Neuronal stem cell (in vitro differentiated cells): ENCODE results near the gene PACSIN3.
A peak's percentile ranks its signal among the peaks of the same experiment; 100 is the strongest.
"Not testable (repeated sequence)": the region's sequence is repeated elsewhere in the genome, so short reads cannot be mapped to it uniquely, and the experiment has no call there.

Experiments
- DNase-seq: peaks from one replicate; pipeline ENCODE4 v3.0.0-alpha.2; 2013; ENCODE audit warnings: low spot score
- H2AFZ ChIP-seq: one replicate; pipeline ENCODE4 v1.6.1; 2013; ENCODE audit warnings: mild to moderate bottlenecking, low read length, inconsistent platforms
- H2AK5ac ChIP-seq: 2 replicates; pipeline ENCODE4 v1.6.1; 2013; ENCODE audit warnings: low read depth, mild to moderate bottlenecking, inconsistent platforms, low read length, moderate library complexity, mixed read lengths
- H2BK120ac ChIP-seq: 2 replicates; pipeline ENCODE4 v1.6.1; 2013; ENCODE audit warnings: low read depth, mild to moderate bottlenecking, inconsistent platforms, low read length, moderate library complexity, mixed read lengths
- H2BK12ac ChIP-seq: one replicate; pipeline ENCODE4 v1.6.1; 2013; ENCODE audit warnings: low read length, inconsistent platforms
- H2BK15ac ChIP-seq: 2 replicates; pipeline ENCODE4 v1.6.1; 2013; ENCODE audit warnings: mild to moderate bottlenecking, low read length, inconsistent platforms, mixed read lengths
- H2BK5ac ChIP-seq: one replicate; pipeline ENCODE4 v1.6.1; 2013; ENCODE audit warnings: inconsistent platforms, mild to moderate bottlenecking, low read length, moderate library complexity
- H3K14ac ChIP-seq: one replicate; pipeline ENCODE4 v1.6.1; 2013; ENCODE audit warnings: low read length, inconsistent platforms
- H3K18ac ChIP-seq: 2 replicates; pipeline ENCODE4 v1.6.1; 2013; ENCODE audit warnings: low read length, inconsistent platforms
- H3K23ac ChIP-seq: 2 replicates; pipeline ENCODE4 v1.6.1; 2013; ENCODE audit warnings: low read depth, mild to moderate bottlenecking, mixed read lengths, low read length, inconsistent platforms; ENCODE audit not compliant: poor library complexity
- H3K27ac ChIP-seq: replicated peaks from 3 replicates; pipeline ENCODE4 v1.5.1; 2013; ENCODE audit warnings: low read length, inconsistent platforms
- H3K27me3 ChIP-seq, 3 experiments: 2 replicates each; pipeline ENCODE4 v1.6.1; 2013; ENCODE audit warnings: low read length in 3 of 3, mild to moderate bottlenecking in 2 of 3, inconsistent platforms in 1 of 3, low read depth in 1 of 3, mixed read lengths in 1 of 3, moderate library complexity in 1 of 3; ENCODE audit not compliant: control insufficient read depth in 3 of 3, insufficient read depth in 3 of 3
- H3K36me3 ChIP-seq, 2 donors: replicated peaks in 1 of 2; 2 replicates each; pipeline ENCODE4 v1.6.1; 2013; ENCODE audit warnings: low read length in 2 of 2; ENCODE audit not compliant: control insufficient read depth in 2 of 2, insufficient read depth in 2 of 2
- H3K4ac ChIP-seq: 2 replicates; pipeline ENCODE4 v1.6.1; 2013; ENCODE audit warnings: inconsistent platforms, mild to moderate bottlenecking, low read length, moderate library complexity
- H3K4me1 ChIP-seq, 2 donors: 1 replicate in 1 of 2; 2 replicates in 1 of 2; pipeline ENCODE4 v1.6.1; 2013; ENCODE audit warnings: low read length in 2 of 2, low read depth in 1 of 2; ENCODE audit not compliant: control insufficient read depth in 2 of 2, insufficient read depth in 1 of 2
- H3K4me2 ChIP-seq: one replicate; pipeline ENCODE4 v1.6.1; 2013; ENCODE audit warnings: mild to moderate bottlenecking, low read length, inconsistent platforms; ENCODE audit not compliant: insufficient read depth, poor library complexity, severe bottlenecking
- H3K4me3 ChIP-seq, 2 donors: 2 replicates each; pipeline ENCODE4 v1.5.1; 2013; ENCODE audit warnings: low read length in 2 of 2, mild to moderate bottlenecking in 2 of 2, inconsistent platforms in 1 of 2, moderate library complexity in 1 of 2
- H3K79me1 ChIP-seq: one replicate; pipeline ENCODE4 v1.6.1; 2013; ENCODE audit warnings: low read depth, mild to moderate bottlenecking, inconsistent platforms, low read length, moderate library complexity
- H3K9ac ChIP-seq: one replicate; pipeline ENCODE4 v1.6.1; 2013; ENCODE audit warnings: mild to moderate bottlenecking, low read depth, low read length, inconsistent platforms; ENCODE audit not compliant: poor library complexity
- H3K9me3 ChIP-seq, 2 donors: replicated peaks in 1 of 2; 2 replicates each; pipeline versions ENCODE3 to v1.6.1; 2013; ENCODE audit warnings: low read length in 2 of 2, mild to moderate bottlenecking in 2 of 2, inconsistent platforms in 1 of 2, low read depth in 1 of 2, mixed read lengths in 1 of 2, moderate library complexity in 1 of 2; ENCODE audit not compliant: control insufficient read depth in 2 of 2, insufficient read depth in 1 of 2
- H4K8ac ChIP-seq: one replicate; pipeline ENCODE4 v1.6.1; 2013; ENCODE audit warnings: low read depth, mild to moderate bottlenecking, inconsistent platforms, low read length, moderate library complexity
- H4K91ac ChIP-seq: one replicate; pipeline ENCODE4 v1.6.1; 2013; ENCODE audit warnings: low read length, low read depth, mild to moderate bottlenecking, inconsistent platforms; ENCODE audit not compliant: poor library complexity
- WGBS, 2 donors: extraction: QIAGEN DNeasy Blood & Tissue Kit; methylation state at CpG; one replicate each; pipeline ENCODE4 v1.1.7; 2013; ENCODE audit warnings: missing lambda C conversion rate in 2 of 2, mixed read lengths in 1 of 2; ENCODE audit not compliant: insufficient read length in 2 of 2, insufficient replicate concordance in 1 of 2; ENCODE audit errors: extremely low coverage in 2 of 2; 5-methylcytosine and 5-hydroxymethylcytosine counted together

Gene PACSIN3

GRCh38 chr11:47198161-47198560, 11.9 kb upstream of the PACSIN3 start:
- not testable (repeated sequence) for H4K8ac ChIP-seq, DNase-seq, H3K4ac ChIP-seq, H3K14ac ChIP-seq, H4K91ac ChIP-seq, H2BK12ac ChIP-seq, H2BK5ac ChIP-seq, H3K9ac ChIP-seq, H3K23ac ChIP-seq, H2BK15ac ChIP-seq, H3K4me1 ChIP-seq, H3K9me3 ChIP-seq, H3K4me2 ChIP-seq, H3K79me1 ChIP-seq, H3K4me3 ChIP-seq, H2BK120ac ChIP-seq, H3K36me3 ChIP-seq, H3K27ac ChIP-seq, H3K18ac ChIP-seq, H2AFZ ChIP-seq, H2AK5ac ChIP-seq
- no CpG with 5 or more reads among the region's 9 CpGs for WGBS, 2 donors
- peaks cover 0 to 19% (median 0%) of the 10 kb centered on the region in 3 experiments for H3K27me3 ChIP-seq

- no peak overlapping the region for H2AFZ ChIP-seq
- no peak overlapping the region for H3K4ac ChIP-seq
- no peak overlapping the region for H2BK15ac ChIP-seq
- no CpG with 5 or more reads among the region's 4 CpGs for WGBS, 2 donors
- H3K9ac ChIP-seq, result no peak overlapping the region
- no peaks in the 10 kb centered on the region for H3K9me3 ChIP-seq
- no peak overlapping the region for H2BK5ac ChIP-seq
- H3K14ac ChIP-seq, result no peak overlapping the region
- no peaks in the 10 kb centered on the region for H3K79me1 ChIP-seq
- no peak for DNase-seq
- no peaks in the 10 kb centered on the region for H3K36me3 ChIP-seq
- H3K27ac ChIP-seq, result no peak overlapping the region
- H4K8ac ChIP-seq, result no peak overlapping the region
- H2AK5ac ChIP-seq, result no peak overlapping the region
- no peak overlapping the region for H3K18ac ChIP-seq
- no peak overlapping the region for H3K4me2 ChIP-seq
- no peak overlapping the region for H2BK120ac ChIP-seq
- no peak overlapping the region for H3K23ac ChIP-seq
- H2BK12ac ChIP-seq, result no peak overlapping the region
- H3K27me3 ChIP-seq, result peaks cover 2 to 32% (median 16%) of the 10 kb centered on the region in 3 experiments
- H3K4me1 ChIP-seq, result peaks cover 3 to 5% of the 10 kb centered on the region in 2 donors
- H3K4me3 ChIP-seq, result no peak overlapping the region
- no peak overlapping the region for H4K91ac ChIP-seq
Observed at GRCh38 chr11:47192111-47192510, 5.9 kb upstream of the PACSIN3 start.

GRCh38 chr11:47191137-47191536, 4.9 kb upstream of the PACSIN3 start:
- peaks cover 7 to 11% of the 10 kb centered on the region in 2 donors for H3K4me1 ChIP-seq
- H3K9me3 ChIP-seq, H2AFZ ChIP-seq, H4K8ac ChIP-seq, H3K4me2 ChIP-seq, H3K4me3 ChIP-seq, H2BK5ac ChIP-seq, H3K14ac ChIP-seq, H4K91ac ChIP-seq, H2BK15ac ChIP-seq, H2BK120ac ChIP-seq, H3K79me1 ChIP-seq, H3K9ac ChIP-seq, DNase-seq, H3K27ac ChIP-seq, H3K18ac ChIP-seq, H3K36me3 ChIP-seq, H2BK12ac ChIP-seq, H3K23ac ChIP-seq, H3K4ac ChIP-seq: not testable (repeated sequence)
- peak overlapping the region; percentile 45 for H2AK5ac ChIP-seq
- no CpG with 5 or more reads among the region's 10 CpGs for WGBS, 2 donors
- peaks cover 2 to 40% (median 25%) of the 10 kb centered on the region in 3 experiments for H3K27me3 ChIP-seq

- Histone ChIP-seq H2BK120ac (no peak overlapping the region), H3K4me3 (no peak overlapping the region), H2BK15ac (no peak overlapping the region), H3K23ac (no peak overlapping the region), H3K4me2 (no peak overlapping the region), H4K91ac (no peak overlapping the region), H3K27ac (no peak overlapping the region), H2BK12ac (no peak overlapping the region), H4K8ac (no peak overlapping the region), H3K36me3 (no peaks in the 10 kb centered on the region), H3K18ac (no peak overlapping the region), H3K9ac (no peak overlapping the region), H2BK5ac (no peak overlapping the region), H3K14ac (no peak overlapping the region), H2AFZ (no peak overlapping the region), H3K9me3 (no peaks in the 10 kb centered on the region), H3K4ac (no peak overlapping the region), H3K27me3 (peaks cover 5 to 44% (median 39%) of the 10 kb centered on the region in 3 experiments), H2AK5ac (no peak overlapping the region), H3K4me1 (peaks cover 9 to 14% of the 10 kb centered on the region in 2 donors), H3K79me1 (no peaks in the 10 kb centered on the region)
- no CpG with 5 or more reads among the region's 11 CpGs for WGBS, 2 donors
- no peak for DNase-seq
Observed at GRCh38 chr11:47189100-47189834, 3.0 kb upstream of the PACSIN3 start.
